HG03280 (cell line): Measurements from ENCODE around the gene MYO15B.

ENCODE experiments used
- ATAC-seq: cut with Tn5 transposase; IDR thresholded peaks from one replicate; pipeline ENCODE4 v1.9.1; 2021; ENCODE audit warnings: mild to moderate bottlenecking, moderate library complexity; ENCODE audit not compliant: unreplicated experiment

The MYO15B gene

DNA sequence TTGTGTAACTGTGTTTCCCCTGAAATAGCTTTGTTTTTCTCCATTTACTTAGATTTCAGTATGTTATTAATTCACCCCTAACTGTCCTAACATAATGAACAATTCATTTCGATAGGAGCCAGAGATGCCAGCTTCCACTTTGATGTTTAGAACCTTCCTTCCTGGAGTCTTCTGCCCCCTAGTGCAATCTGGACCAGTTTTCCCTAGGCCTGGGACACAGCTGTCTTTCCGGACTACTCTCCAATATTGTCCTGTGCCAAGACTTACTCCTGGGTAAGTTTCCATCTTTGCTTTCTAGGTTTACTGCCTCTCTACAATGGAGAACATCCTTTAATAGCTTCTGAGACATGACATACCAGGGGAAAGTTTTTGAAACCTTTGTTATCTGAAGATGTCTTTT is 66.6 kb downstream of the MYO15B start:
- ATAC-seq, result no peak

- ATAC-seq, result no peak
Measured at GRCh38 chr17:75658237-75658636, 70.6 kb downstream of the MYO15B start.

DNA sequence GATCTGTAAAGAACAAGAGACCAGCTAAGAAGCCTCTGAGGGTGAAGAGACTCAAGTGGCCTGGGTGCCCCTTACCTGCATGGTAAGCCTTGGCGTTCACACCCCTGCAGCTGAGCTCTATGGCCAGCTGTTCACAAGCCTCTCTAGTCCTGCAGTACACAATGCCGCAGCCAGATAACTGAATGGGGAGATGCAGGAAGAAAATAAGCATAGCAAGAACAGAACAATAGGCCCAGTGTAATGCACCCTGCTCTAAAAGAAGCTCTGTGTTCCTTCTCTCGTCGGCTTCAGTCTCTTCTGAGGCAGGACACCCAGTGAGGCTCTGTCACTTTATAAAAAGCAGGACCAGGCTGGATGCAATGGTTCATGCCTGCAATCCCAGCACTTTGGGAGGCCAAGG is 73.9 kb downstream of the MYO15B start:
- no peak for ATAC-seq

GRCh38 chr17:75662511-75662910 is 74.9 kb downstream of the MYO15B start:
- no peak for ATAC-seq

- peak; percentile 59 for ATAC-seq
Measured at GRCh38 chr17:75664099-75664549, 76.5 kb downstream of the MYO15B start.

DNA sequence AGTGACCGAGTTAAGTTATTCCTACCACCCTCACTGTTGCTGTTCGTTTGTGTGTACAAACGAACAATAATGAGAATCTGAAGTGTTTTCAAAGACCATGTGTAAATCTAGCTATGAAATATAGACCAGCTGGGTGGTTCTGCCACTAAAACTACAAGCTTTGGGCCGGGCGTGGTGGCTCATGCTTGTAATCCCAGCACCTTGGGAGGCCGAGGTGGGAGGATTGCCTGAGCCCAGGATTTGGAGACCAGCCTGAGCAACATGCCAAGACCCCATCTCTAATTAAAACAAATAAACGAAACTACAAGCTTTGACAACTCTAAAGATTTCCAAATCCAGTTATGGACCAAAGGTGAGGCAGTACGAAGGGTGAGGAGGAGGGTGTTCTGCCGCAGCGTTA is 78.4 kb downstream of the MYO15B start:
- no peak for ATAC-seq

DNA sequence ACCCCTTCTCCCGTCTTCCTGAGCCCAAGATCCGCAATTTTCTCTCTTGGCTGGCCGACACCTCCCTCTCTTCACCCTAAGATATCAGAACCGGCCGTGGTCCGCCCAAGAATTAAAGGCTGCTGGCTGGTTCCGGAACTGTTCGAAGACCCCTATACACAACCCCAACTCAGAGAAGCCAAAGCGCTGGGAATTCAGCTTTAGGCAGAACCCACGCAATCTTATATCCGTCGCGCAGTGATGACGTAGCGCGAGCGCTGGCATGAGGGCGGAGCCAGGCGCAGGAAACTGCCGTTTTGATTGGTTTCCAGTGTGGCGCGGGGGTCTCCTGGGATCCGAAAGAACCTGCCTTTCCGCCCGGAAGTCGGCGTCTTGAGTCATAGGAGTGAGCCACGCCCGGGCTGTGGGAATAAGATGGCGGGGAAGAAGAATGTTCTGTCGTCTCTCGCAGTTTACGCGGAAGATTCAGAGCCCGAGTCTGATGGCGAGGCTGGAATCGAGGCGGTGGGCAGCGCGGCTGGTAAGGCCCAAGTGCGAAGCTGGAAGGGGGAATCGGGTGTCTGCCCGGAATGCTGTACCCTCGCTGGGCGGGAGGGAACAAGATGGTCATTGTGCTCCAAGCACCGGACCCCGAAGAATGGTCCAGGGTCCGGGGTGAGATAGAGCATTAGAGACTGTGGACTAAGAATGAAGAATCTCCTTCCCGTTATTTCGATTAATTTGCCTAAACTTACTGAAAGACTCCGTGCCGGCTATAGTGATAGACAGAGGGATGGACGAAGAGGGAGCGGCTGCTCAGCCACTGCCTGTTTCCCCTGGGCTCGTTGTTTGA is 79.6 kb downstream of the MYO15B start, which contains the start of the genes RECQL5 and SAP30BP:
RECQL5 (minus strand) TSS at position 196 of the 832 bp plus-strand sequence. CDS start 597 bp downstream, outside the sequence.
SAP30BP (plus strand) TSS at position 380 of the 832 bp plus-strand sequence; CDS start at position 415, 35 bp downstream.
- ATAC-seq, result peak; percentile 81

DNA sequence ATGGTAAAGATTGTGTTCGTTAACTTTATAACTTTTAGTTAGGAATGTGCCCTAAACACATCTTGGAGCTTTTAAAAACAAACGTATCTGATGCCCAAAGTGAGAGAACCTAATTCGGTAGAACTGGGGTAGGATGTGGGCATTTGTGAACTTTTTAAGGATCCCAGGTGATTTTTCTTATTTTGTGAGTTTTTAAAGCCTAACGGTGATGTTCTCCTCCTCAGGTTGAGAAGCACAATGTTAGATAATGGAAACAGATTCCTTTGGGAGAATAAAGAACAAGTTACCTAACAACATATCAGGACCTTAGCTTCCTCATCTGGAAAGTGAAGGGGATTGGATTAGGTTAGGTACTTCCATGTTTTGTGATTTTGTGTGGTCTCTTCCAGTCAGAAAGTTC is 80.2 kb downstream of the MYO15B start:
- ATAC-seq, result no peak

GRCh38 chr17:75668489-75668888 is 80.9 kb downstream of the MYO15B start:
- ATAC-seq, result no peak

- no peak for ATAC-seq
Measured at GRCh38 chr17:75670868-75671267, 83.3 kb downstream of the MYO15B start.

DNA sequence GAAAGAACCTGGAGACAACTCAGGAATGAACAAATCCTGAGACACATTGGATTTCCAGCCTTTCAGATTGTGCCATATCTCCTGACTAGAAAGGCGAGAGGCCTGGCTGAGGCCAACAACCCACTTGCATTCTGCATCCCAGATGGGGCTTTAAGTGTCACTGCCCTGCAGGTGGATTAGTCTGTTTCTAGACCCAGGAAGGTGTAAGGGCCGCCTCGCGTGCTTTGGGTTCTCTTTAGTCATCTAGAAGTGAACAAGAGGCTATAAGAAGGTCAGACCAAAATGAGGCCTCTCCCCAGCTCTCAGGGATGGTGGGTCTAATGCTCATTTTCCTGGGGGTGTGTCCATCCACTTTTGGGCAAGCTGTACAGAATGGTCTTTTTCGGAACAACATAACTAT is 84.4 kb downstream of the MYO15B start:
- ATAC-seq, result no peak

DNA sequence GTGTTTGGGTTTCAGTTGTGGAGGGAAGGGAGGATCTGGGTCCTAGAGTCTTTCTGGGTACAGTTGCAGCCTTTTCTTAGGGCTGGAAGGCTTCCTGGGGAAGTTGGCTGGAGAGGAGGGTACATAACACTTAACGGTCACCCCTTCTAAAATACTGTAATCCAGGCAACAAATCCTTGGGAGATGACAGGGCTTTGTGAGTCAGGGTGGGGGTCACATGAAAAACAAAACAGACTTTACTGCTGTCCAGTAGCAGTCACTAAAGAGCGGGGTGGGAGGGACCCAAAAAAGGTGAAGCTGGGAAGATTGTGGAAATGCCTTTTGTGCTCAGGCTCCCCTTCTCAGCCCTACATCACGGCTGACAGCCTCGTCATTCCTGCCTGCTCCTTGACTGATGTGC is 85.9 kb downstream of the MYO15B start:
- no peak for ATAC-seq
